Duodenal mucosa (tissue), 2 donors: ENCODE results near the gene BNC2.

Experiments
- H3K27ac ChIP-seq: one replicate; pipeline ENCODE4 v1.7.0; 2013; ENCODE audit warnings: low read depth, low read length
- H3K27me3 ChIP-seq, 2 donors: one replicate each; pipeline ENCODE4 v1.7.0; 2013; ENCODE audit warnings: low read length in 2 of 2, control low read depth in 1 of 2; ENCODE audit not compliant: insufficient read depth in 2 of 2, control insufficient read depth in 1 of 2
- H3K36me3 ChIP-seq, 2 donors: one replicate each; pipeline ENCODE4 v1.7.0; 2013; ENCODE audit warnings: low read length in 2 of 2, control low read depth in 1 of 2; ENCODE audit not compliant: insufficient read depth in 2 of 2, control insufficient read depth in 1 of 2
- H3K4me1 ChIP-seq, 2 donors: one replicate each; pipeline ENCODE4 v1.7.0; 2013; ENCODE audit warnings: low read length in 2 of 2, control low read depth in 1 of 2; ENCODE audit not compliant: insufficient read depth in 2 of 2, control insufficient read depth in 1 of 2
- H3K4me3 ChIP-seq, 2 donors: one replicate each; pipeline ENCODE4 v1.7.0; 2013; ENCODE audit warnings: low read length in 2 of 2, low read depth in 1 of 2
- H3K9ac ChIP-seq, 2 donors: one replicate each; pipeline ENCODE4 v1.7.0; 2013; ENCODE audit warnings: low read length in 2 of 2, low read depth in 1 of 2
- H3K9me3 ChIP-seq, 2 donors: one replicate each; pipeline ENCODE4 v1.7.0; 2013; ENCODE audit warnings: low read length in 2 of 2, control low read depth in 1 of 2; ENCODE audit not compliant: control insufficient read depth in 1 of 2

Gene BNC2

DNA sequence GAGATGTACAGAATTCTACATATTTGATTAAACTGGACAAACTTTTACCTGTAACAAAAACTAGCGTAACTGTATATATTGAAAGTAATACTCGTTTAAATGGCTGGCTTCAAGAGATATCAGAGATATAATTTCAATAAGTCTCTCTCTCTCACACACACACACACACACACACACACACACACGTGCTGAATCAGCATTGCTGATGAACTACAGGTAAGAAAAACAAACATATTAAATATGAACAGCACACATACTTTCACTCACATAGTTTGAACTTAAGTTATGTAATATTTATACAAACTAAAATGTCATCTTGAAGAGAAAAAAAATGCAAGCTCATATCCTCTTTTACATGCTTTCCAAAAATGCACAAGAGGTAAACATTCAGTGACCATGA lies 145.4 kb downstream of the BNC2 start:
- no peaks in the 10 kb centered on the region for H3K36me3 ChIP-seq
- no peak overlapping the region for H3K27ac ChIP-seq
- H3K9me3 ChIP-seq, result no peaks in the 10 kb centered on the region
- H3K27me3 ChIP-seq, result peaks cover 11 to 25% of the 10 kb centered on the region in 2 donors
- H3K4me3 ChIP-seq, result no peak overlapping the region
- no peaks in the 10 kb centered on the region for H3K4me1 ChIP-seq
- H3K9ac ChIP-seq, result no peak overlapping the region

DNA sequence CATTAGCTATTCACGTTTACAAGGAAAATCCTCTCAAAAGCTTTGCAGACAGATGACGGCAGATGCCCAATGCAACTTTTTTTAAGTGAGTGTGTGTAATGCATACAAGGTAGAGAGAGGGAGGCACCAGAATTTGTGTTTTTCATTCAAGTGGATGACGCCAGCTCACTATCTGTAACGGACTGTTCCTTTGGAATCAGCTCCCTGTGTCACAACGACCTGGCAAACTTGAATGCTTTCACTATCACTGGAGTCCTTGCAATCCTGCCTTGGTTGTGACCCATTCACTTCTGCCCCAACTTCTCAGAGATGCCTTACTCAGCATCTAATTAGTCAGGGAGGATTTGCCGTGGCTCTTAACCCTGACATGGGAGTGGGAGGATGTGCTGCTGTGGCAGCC lies 148.5 kb downstream of the BNC2 start:
- no peaks in the 10 kb centered on the region for H3K4me1 ChIP-seq
- no peak overlapping the region for H3K9ac ChIP-seq
- no peak overlapping the region for H3K27ac ChIP-seq
- no peaks in the 10 kb centered on the region for H3K9me3 ChIP-seq
- H3K36me3 ChIP-seq, result no peaks in the 10 kb centered on the region
- peaks cover 8 to 10% of the 10 kb centered on the region in 2 donors for H3K27me3 ChIP-seq
- H3K4me3 ChIP-seq, result no peak overlapping the region

DNA sequence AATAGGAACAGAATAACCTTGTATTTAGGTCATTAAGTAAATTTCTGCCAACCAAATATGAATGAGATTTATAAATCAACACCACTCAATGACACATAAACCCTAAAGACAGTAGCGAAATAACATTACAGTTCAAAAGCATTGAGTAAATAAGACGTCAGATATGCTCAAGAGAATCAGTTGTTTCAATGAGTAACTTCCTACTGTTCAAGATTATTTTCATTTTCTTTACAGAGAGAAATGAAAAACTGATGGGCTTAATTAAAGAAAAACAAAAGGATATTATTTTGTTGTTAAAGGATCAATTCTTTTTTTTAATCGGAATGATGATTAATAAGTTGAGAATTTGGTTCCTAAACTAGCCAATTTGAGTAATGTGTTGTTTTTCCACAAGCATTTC lies 150.1 kb downstream of the BNC2 start:
- Histone ChIP-seq H3K4me3 (no peak overlapping the region), H3K27ac (no peak overlapping the region), H3K4me1 (no peaks in the 10 kb centered on the region), H3K9me3 (no peaks in the 10 kb centered on the region), H3K36me3 (no peaks in the 10 kb centered on the region), H3K27me3 (no peaks in the 10 kb centered on the region), H3K9ac (no peak overlapping the region)

DNA sequence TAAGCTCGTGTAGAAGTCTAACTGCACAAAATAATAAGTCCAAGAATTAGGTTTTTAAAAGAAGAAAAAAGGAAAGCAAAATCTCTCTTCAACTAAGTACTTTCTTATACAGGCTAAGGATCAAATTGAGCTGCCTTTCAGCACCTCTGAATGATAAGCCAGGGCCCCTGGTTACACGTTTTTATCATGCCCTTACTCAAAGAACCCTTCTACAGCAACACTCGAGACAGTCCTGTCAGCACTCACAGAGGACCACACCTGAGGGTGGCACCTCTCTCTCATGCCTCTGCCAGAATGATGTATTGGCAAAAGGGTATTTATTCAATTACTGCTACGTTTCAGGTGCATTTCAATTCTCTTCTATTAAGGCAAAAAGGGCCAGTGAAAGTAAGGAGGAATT lies 150.5 kb downstream of the BNC2 start:
- Histone ChIP-seq H3K9me3 (no peaks in the 10 kb centered on the region), H3K4me3 (no peak overlapping the region), H3K4me1 (no peaks in the 10 kb centered on the region), H3K36me3 (no peaks in the 10 kb centered on the region), H3K27ac (no peak overlapping the region), H3K27me3 (no peaks in the 10 kb centered on the region), H3K9ac (no peak overlapping the region)

DNA sequence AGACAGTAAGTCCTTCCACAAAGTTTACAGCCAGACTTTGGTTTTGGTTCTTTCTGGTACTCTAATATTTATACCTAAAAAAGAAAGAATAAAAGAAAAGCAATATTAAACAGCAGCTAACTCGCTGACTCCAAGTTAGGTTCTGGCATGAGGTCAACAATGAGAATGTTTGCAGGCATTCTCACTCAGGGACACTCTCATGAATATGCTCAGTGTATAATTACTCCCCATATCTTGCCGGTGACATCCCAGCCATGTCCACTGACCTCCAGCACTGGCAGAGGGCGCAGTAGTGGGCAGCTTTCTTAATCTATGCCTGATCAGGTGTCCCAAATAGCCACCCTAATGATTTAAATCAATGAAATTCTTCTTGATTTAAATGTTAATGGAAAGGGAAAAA lies 151.5 kb downstream of the BNC2 start:
- H3K9me3 ChIP-seq, result no peaks in the 10 kb centered on the region
- no peaks in the 10 kb centered on the region for H3K27me3 ChIP-seq
- H3K9ac ChIP-seq, result no peak overlapping the region
- H3K4me1 ChIP-seq, result no peaks in the 10 kb centered on the region
- no peak overlapping the region for H3K4me3 ChIP-seq
- no peaks in the 10 kb centered on the region for H3K36me3 ChIP-seq
- no peak overlapping the region for H3K27ac ChIP-seq

DNA sequence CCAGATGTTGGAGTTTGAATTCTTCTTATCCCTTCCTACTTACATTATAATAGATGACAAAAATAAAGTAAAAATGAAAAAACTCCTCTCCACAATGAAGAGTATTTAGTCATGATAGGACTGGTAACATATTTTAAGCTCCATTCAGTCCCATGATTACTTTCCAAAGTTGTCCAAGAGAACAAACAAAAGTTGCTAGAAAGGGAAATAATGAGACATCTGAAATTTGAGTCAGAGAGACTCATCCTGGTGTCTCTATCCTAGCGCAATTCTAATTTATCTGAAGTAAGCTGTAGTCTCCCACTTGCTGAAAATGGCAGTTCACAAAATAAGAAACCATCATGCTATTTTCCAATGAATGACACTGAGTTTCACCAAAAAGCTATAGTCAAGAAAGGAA lies 152.2 kb downstream of the BNC2 start:
- Histone ChIP-seq H3K36me3 (no peaks in the 10 kb centered on the region), H3K27ac (no peak overlapping the region), H3K9me3 (no peaks in the 10 kb centered on the region), H3K27me3 (no peaks in the 10 kb centered on the region), H3K4me3 (no peak overlapping the region), H3K9ac (no peak overlapping the region), H3K4me1 (no peaks in the 10 kb centered on the region)

DNA sequence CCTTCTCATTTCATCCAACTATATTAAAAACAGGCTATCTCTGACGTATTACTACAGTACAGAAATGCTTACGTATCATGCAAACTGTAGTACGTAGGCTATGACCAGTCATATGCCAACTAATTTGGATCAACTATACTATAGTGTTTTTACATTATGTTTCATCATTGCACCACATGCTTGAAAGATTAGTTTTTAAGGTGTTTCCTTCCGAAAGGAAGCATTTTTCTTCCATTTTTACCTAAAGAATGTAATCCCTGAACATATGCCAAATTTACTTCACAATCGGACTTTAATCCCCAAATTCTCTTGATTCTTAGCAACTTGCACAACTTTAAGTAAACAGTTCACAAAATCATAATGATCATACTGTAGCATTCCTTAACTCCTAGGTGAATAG lies 153.9 kb downstream of the BNC2 start:
- Histone ChIP-seq H3K9ac (no peak overlapping the region), H3K27ac (no peak overlapping the region), H3K27me3 (no peaks in the 10 kb centered on the region), H3K4me1 (no peaks in the 10 kb centered on the region), H3K9me3 (no peaks in the 10 kb centered on the region), H3K36me3 (no peaks in the 10 kb centered on the region), H3K4me3 (no peak overlapping the region)

DNA sequence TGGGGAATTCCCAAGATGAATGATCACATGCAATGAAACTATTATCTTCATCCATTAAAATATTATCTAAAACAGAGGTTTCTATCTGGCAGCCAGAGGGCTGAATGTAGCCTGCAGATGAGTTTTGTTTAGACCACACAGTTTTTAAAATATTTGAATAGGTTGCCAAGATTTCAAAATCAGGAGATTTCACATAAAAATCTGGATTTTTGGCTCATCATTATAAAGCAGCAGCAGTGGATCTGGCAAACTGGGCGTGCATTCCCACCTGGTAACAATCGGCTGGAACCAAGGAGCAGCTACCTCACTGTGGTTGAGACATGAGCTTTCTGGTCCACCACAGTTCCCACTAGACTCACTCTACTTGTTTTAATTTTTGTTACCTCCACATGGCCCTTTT lies 155.1 kb downstream of the BNC2 start:
- Histone ChIP-seq H3K27ac (no peak overlapping the region), H3K4me3 (no peak overlapping the region), H3K36me3 (no peaks in the 10 kb centered on the region), H3K4me1 (no peaks in the 10 kb centered on the region), H3K9ac (no peak overlapping the region), H3K9me3 (no peaks in the 10 kb centered on the region), H3K27me3 (no peaks in the 10 kb centered on the region)

DNA sequence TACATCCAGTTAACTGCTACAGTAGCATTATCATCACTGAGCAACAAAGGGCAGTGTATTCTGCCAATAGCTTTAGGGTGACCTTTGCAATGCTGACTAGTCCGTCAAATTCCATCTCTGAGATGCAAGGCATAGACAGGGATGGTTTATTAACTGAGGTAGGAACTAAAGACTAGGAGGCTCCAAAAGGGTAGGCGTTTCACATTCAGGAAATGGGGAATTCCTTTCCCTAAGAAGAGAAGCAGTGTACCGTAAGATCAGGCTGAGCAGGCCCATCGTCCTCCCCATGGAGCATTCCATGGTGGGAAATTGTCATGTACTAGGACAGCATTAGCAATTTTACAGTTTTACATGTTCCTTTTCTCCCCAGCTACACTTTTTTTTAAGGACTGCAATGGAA lies 157.7 kb downstream of the BNC2 start:
- no peaks in the 10 kb centered on the region for H3K4me1 ChIP-seq
- no peak overlapping the region for H3K9ac ChIP-seq
- H3K27me3 ChIP-seq, result no peaks in the 10 kb centered on the region
- no peak overlapping the region for H3K27ac ChIP-seq
- H3K9me3 ChIP-seq, result no peaks in the 10 kb centered on the region
- no peaks in the 10 kb centered on the region for H3K36me3 ChIP-seq
- no peak overlapping the region for H3K4me3 ChIP-seq

DNA sequence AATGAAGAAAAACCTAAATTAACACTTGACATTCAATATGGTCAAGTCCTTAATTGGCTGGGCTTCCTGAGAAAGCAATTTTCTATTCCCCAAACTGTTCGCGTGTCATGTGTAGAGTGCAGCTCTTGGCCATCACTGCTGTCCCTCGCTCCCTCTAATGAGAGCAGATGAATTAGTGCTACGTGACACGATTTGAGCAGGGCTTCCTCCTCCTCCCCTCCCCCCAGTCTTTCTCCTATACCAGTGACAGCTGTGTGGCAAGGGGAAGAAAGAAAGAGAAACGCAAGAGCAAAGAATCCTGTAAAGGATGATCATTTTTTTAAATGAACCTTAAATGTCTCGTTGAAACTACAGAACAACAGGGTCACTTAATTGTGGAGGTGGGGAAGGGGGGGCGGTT lies 159.6 kb downstream of the BNC2 start:
- Histone ChIP-seq H3K4me3 (no peak overlapping the region), H3K4me1 (no peaks in the 10 kb centered on the region), H3K36me3 (no peaks in the 10 kb centered on the region), H3K9ac (no peak overlapping the region), H3K27ac (no peak overlapping the region), H3K27me3 (no peaks in the 10 kb centered on the region), H3K9me3 (no peaks in the 10 kb centered on the region)

DNA sequence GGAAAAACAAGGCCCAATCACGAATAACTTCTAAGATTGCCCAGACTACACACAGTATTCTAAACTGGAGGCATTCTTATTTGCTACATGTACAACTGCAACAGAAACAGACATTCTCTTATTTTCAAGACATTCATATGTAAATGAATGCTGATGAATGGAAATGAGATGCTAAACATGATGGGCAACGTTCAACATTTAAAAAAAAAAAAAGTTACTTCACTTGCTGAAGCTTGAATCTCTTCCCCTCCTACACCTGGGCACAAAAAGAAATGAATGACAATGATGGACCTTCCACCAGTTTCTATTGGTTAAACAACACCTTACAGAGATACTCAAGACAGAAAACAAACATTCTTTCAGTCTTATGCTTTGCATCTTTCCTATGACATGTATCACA lies 160.5 kb downstream of the BNC2 start:
- no peaks in the 10 kb centered on the region for H3K36me3 ChIP-seq
- no peaks in the 10 kb centered on the region for H3K9me3 ChIP-seq
- H3K9ac ChIP-seq, result no peak overlapping the region
- no peaks in the 10 kb centered on the region for H3K27me3 ChIP-seq
- H3K27ac ChIP-seq, result no peak overlapping the region
- no peak overlapping the region for H3K4me3 ChIP-seq
- no peaks in the 10 kb centered on the region for H3K4me1 ChIP-seq
